GM15510 (cell line): ENCODE results near the gene IQCN.

Experiments
- POLR2A ChIP-seq: IDR thresholded peaks from 3 replicates; pipeline ENCODE4 v1.6.1; 2011; ENCODE audit warnings: borderline replicate concordance; ENCODE audit not compliant: insufficient read length; ENCODE audit errors: extremely low read depth

IQCN gene

DNA sequence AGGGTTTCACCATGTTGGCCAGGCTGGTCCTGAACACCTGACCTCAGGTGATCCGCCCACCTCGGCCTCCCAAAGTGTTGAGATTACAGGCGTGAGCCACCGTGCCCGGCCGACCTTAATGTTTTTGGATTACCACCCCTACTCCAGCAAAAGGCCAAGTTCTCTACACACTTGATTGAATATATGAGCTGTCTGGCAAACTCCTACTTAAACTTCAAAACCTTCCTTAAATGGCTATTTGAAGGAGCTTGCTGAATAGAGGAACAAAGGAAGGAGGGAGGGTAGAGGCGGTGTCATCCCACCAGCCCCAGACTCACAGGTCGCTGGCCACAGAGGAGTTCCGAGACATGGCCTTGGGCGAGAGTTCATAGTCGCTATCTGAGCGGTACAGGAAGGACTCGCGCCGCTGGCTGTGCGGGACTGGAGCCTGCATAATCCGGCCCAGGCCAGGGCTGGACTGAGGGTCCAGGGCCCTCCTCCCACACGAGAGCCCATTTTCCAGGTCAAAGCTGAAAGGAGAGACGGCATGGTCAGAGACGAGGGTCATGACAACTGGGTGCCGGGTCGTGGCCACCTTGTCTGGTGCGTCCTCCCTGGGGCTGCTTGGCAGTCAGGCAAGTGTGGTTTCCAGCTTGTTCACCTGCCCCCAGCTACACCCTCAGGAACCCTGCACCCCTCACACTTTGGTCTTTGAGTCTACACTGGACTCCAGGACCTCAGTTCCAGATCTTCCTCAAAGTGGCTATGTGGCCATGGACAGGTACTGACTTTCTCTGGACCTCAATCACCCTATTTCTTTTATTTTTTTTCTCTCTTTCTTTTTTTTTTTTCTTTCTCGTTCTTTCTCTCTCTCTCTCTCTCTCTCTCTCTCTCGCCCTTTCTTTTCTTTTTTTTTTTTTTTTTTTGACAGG, 52.2 kb downstream of the IQCN start:
- no peak for TF ChIP-seq POLR2A

- TF ChIP-seq POLR2A, result no peak
Measured at GRCh38 chr19:18220632-18221275, 53.5 kb downstream of the IQCN start.

- TF ChIP-seq POLR2A, result no peak
Measured at GRCh38 chr19:18219911-18220631, 54.2 kb downstream of the IQCN start.

- TF ChIP-seq POLR2A, result no peak
Measured at GRCh38 chr19:18218600-18218999, 55.7 kb downstream of the IQCN start.

GRCh38 chr19:18218159-18218558, 56.1 kb downstream of the IQCN start:
- no peak for TF ChIP-seq POLR2A

DNA sequence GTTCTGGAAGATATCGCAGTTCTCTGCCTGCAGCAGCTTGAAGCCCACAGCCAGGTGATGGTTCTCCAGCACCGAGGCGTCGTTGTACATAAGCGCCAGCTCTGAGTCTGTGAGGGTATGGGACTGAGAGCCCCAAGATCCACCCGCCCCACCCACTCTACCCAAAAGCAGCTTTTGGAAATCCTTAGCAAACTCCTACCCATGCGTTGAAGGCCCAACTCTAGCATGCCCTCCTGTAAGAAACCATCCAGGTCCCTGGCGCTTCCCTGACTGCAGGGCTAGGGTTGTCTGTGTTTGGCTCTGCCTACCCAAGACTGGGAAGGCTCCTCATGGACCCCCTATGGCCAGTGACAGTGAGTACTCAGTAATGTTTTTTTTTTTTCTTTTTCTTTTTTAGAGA, 57.5 kb downstream of the IQCN start:
- TF ChIP-seq POLR2A, result no peak

DNA sequence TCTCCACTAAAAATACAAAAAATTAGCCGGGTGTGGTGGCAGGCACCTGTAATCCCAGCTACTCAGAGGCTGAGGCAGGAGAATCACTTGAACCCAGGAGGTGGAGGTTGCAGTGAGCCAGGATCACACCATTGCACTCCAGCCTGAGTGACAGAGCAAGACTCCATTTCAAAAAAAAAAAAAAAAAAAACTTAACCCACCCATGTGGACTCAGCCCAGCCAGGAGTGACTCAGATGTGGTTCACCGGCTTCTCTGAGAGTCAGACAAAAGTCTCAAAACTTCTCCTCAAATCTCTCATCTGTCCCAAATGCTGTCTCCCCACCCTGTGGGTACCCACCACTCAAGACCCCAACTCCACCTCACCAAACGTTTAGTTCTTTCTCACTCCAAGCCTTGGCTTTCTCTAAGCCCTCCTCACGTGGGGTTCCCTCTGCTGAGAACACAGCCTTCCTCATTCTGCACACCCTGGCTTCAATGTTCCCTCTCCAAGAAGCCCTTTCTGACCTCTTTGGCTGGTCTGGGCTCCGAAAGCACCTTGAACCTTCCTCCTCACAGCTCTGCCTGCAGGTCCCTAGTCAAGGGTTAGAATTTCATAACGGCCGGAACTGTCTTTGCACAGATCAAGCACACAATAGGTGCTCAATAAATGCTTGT, 59.3 kb downstream of the IQCN start:
- TF ChIP-seq POLR2A, result no peak

DNA sequence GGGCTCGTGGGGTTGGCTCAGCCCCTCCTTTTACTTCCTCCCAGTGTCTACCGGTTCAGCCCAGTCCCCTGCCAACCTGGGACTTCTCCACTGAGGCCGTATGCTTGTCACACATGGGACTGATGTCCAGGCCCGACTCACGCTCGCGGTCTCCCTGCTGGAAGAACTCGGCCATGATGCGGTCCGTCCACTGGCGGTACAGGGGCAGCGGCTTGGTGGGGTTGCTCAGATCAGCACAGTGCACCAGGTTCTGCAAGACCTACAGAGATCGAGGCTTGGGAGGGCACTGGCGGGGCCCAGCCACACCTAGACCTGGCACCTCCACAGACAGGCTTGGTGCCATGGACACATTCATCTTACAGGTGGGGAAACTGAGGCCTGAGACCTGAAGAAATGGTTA, 62.6 kb downstream of the IQCN start:
- TF ChIP-seq POLR2A, result no peak

- TF ChIP-seq POLR2A, result no peak
Measured at GRCh38 chr19:18208098-18208951, 65.9 kb downstream of the IQCN start.
